HepG2 (cell line): ENCODE results near the gene ROBO3.

Source experiments
- GABPA ChIP-seq, 2 experiments: IDR thresholded peaks; 2 replicates each; pipeline ENCODE4 v1.6.1; 2011 to 2016; ENCODE audit warnings: low read depth in 2 of 2, low read length in 1 of 2, missing biosample characterization in 1 of 2, missing genetic modification characterization in 1 of 2
- U2AF2 ChIP-seq: fragments of 200-400 bp; formaldehyde crosslinking; IDR thresholded peaks from 2 replicates; pipeline ENCODE4 v1.6.1; 2017; ENCODE audit warnings: low read depth, mild to moderate bottlenecking, low read length
- ZNF775 ChIP-seq: sonication (generic); formaldehyde crosslinking; IDR thresholded peaks from 2 replicates; pipeline ENCODE4 v1.4.0; 2020; ENCODE audit warnings: missing genetic modification reagents, mild to moderate bottlenecking, moderate library complexity, borderline replicate concordance

DNA sequence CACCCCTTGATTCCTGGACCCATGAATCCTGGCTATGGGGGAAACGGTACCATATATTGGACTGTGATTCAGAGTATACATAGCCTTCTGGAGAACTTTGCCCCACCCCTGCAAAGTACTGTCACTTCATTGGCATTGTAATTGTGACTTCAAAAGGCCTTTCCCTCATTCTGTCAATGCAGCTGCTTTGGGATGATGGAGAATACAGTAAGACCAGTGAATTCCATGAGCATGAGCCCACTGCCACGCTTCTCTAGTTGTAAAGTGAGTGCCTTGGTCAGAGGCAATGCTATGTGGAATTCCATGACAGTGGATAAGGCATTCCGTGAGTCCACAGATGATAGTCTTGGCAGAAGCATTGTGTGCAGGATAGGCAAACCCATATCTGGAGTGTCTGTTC is 39.4 kb upstream of the ROBO3 start:
- TF ChIP-seq U2AF2 (no peak), GABPA (IDR thresholded peaks at IDR 0.05; ENCODE audit: low read depth, low read length) (no peak), GABPA (CRISPR knock-in tag; IDR thresholded peaks at IDR 0.05; ENCODE audit: low read depth) (no peak), ZNF775 (CRISPR knock-in tag) (no peak)
